HepG2 (cell line): ENCODE results near the gene TESK1. TPM values are rescaled to one million over a fixed set of nuclear protein-coding genes. Genes with fewer than 3 reads are reported as not detected.

Experiments
- GTF2F1 ChIP-seq: fragments of 150-350 bp; IDR thresholded peaks from 2 replicates; pipeline ENCODE4 v1.6.1; 2014; ENCODE audit warnings: low read length
- IKZF1 ChIP-seq: fragments of 450-650 bp; IDR thresholded peaks from 2 replicates; pipeline ENCODE4 v1.7.1; 2016
- MTA1 ChIP-seq: sonication (generic); formaldehyde crosslinking; IDR thresholded peaks from 2 replicates; pipeline ENCODE4 v1.4.0; 2020; ENCODE audit warnings: missing genetic modification reagents, mild to moderate bottlenecking, borderline replicate concordance
- NFKB2 ChIP-seq: sonication (generic); formaldehyde crosslinking; IDR thresholded peaks from 2 replicates; pipeline ENCODE4 v1.4.0; 2020; ENCODE audit warnings: missing genetic modification reagents, borderline replicate concordance
- NFRKB ChIP-seq: fragments of 450-650 bp; IDR thresholded peaks from 2 replicates; pipeline ENCODE4 v1.6.1; 2017
- SIN3A ChIP-seq: IDR thresholded peaks from 2 replicates; pipeline ENCODE4 v1.6.1; 2011; ENCODE audit warnings: low read depth, mild to moderate bottlenecking, control low read depth, low read length, borderline replicate concordance
- TAF1 ChIP-seq: sonication (generic); formaldehyde crosslinking; IDR thresholded peaks from 2 replicates; pipeline ENCODE4 v1.4.0; 2020; ENCODE audit warnings: missing genetic modification reagents
- TBL1XR1 ChIP-seq: fragments of 150-350 bp; IDR thresholded peaks from 2 replicates; pipeline ENCODE4 v1.6.1; 2014; ENCODE audit warnings: borderline replicate concordance, low read length; ENCODE audit not compliant: partially characterized antibody
- ZIK1 ChIP-seq: sonication (generic); formaldehyde crosslinking; IDR thresholded peaks from 2 replicates; pipeline ENCODE4 v1.5.0; 2020; ENCODE audit warnings: mild to moderate bottlenecking, low read depth, missing genetic modification reagents, borderline replicate concordance
- ZKSCAN8 ChIP-seq: IDR thresholded peaks from 2 replicates; pipeline ENCODE4 v1.6.1; 2016; ENCODE audit warnings: borderline replicate concordance, missing genetic modification reagents, missing compliant biosample characterization
- ZNF253 ChIP-seq: sonication (generic); formaldehyde crosslinking; IDR thresholded peaks from 2 replicates; pipeline ENCODE4 v1.8.0; 2022; ENCODE audit warnings: mild to moderate bottlenecking, missing genetic modification reagents, borderline replicate concordance
- ZNF263 ChIP-seq: sonication (generic); formaldehyde crosslinking; IDR thresholded peaks from 2 replicates; pipeline ENCODE4 v1.4.0; 2020; ENCODE audit warnings: missing genetic modification reagents
- ZNF44 ChIP-seq: sonication (generic); formaldehyde crosslinking; IDR thresholded peaks from 2 replicates; pipeline ENCODE4 v1.5.1; 2020; ENCODE audit warnings: mild to moderate bottlenecking, missing genetic modification reagents
- ZNF660 ChIP-seq: sonication (generic); formaldehyde crosslinking; IDR thresholded peaks from 2 replicates; pipeline ENCODE4 v1.5.1; 2020; ENCODE audit warnings: mild to moderate bottlenecking, low read depth, missing genetic modification reagents, borderline replicate concordance
- ZNF891 ChIP-seq: sonication (generic); formaldehyde crosslinking; IDR thresholded peaks from 2 replicates; pipeline ENCODE4 v1.5.0; 2020; ENCODE audit warnings: mild to moderate bottlenecking, missing genetic modification reagents
- polyA plus RNA-seq, 8 experiments: library from polyadenylated mRNA; depleted of rRNA in 3 of 8; stranded (reverse) in 7 of 8; unstranded in 1 of 8; fragments of >200 nt; fragmentation: Illumina TruSeq in 4 of 8; extraction: Trizol in 4 of 8; gene quantifications; 2 replicates each; pipeline versions ENCODE4 v1.2.1 to v1.2.3, GENCODE V29; 2011 to 2016; ENCODE audit warnings: low read depth in 4 of 8, missing spikeins in 1 of 8, mixed read lengths in 1 of 8; ENCODE audit not compliant: insufficient read depth in 1 of 8
- total RNA-seq, 5 experiments: library from RNA; depleted of rRNA; stranded (reverse); fragments of >200 nt; fragmentation: Illumina TruSeq; extraction: Trizol; gene quantifications; 2 replicates each; pipeline ENCODE4 v1.2.3, GENCODE V29; 2016; ENCODE audit warnings: low read depth in 1 of 5
- TF ChIP-seq, protein P1 (sequence below): sonication (generic); formaldehyde crosslinking; IDR thresholded peaks from 2 replicates; pipeline ENCODE4 v1.5.0; 2020; ENCODE audit warnings: missing genetic modification reagents, mild to moderate bottlenecking, borderline replicate concordance
- TF ChIP-seq, protein P2 (sequence below): sonication (generic); formaldehyde crosslinking; IDR thresholded peaks from 2 replicates; pipeline ENCODE4 v1.4.0; 2020; ENCODE audit warnings: missing genetic modification reagents
- TF ChIP-seq, protein P3 (sequence below): sonication (generic); formaldehyde crosslinking; IDR thresholded peaks from 2 replicates; pipeline ENCODE4 v1.4.0; 2020; ENCODE audit warnings: missing genetic modification reagents, mild to moderate bottlenecking, borderline replicate concordance
- TF ChIP-seq, protein P4 (sequence below), 2 experiments: sonication (generic) in 1 of 2; formaldehyde crosslinking in 1 of 2; IDR thresholded peaks; 2 replicates each; pipeline versions ENCODE4 v1.6.1 to v1.9.0; 2014 to 2022; ENCODE audit warnings: antibody characterized with exemption in 1 of 2, borderline replicate concordance in 1 of 2, inconsistent platforms in 1 of 2, low read depth in 1 of 2, missing genetic modification reagents in 1 of 2
- TF ChIP-seq, protein P5 (sequence below): IDR thresholded peaks from 2 replicates; pipeline ENCODE4 v1.6.1; 2016; ENCODE audit warnings: low read depth

Gene TESK1
- total and polyA plus RNA-seq, 2 of the 13 experiments (the other 11 are each of a cell fraction or from before 2014, with no cell fraction given), result 7.3 to 13.6 TPM

DNA sequence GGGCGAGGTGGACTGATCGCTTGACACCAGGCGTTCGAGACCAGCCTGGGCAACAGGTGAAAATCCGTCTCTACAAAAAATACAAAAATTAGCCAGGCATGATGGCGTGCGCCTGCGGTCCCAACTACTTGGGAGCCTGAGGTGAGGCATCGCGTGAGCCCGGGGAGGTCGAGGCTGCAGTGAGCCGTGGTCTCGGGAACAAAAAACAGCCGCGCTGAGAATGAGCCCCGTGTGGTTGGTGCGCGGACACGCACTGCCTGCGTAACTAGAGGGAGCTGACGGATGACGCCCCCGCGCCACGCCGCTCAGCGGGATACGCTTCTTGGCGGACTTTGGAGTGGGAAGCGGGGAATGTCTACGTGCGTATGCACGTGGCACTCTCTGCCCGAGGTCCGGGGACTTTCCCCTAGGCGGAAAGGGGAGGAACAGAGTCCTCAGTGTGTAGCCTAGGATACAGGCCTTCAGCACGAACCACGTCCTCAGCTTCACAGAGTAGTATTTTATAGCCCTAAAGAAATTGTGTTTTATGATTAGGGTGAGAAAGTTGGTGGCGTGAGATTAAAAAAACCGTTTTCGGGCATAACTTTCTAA lies 52.6 kb downstream of the TESK1 start, which contains the start of gene RMRP (continued):
- TF ChIP-seq, protein P1, sequence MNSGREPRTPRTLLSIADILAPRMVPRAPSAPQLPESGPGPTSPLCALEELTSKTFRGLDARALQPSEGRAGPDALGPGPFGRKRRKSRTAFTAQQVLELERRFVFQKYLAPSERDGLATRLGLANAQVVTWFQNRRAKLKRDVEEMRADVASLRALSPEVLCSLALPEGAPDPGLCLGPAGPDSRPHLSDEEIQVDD (CRISPR knock-in tag), result peak; percentile 90; the same call in 1 of the 2 replicates
- TF ChIP-seq SIN3A (peak; percentile 93), IKZF1 (no peak), GTF2F1 (0 out of 2 replicates have a peak, but pooled peaks have one; percentile 11), MTA1 (CRISPR knock-in tag) (peak; percentile 94), ZNF891 (peak; percentile 86; the same call in 1 of the 2 replicates), ZNF660 (CRISPR knock-in tag) (no peak), ZIK1 (peak; percentile 99), TAF1 (CRISPR knock-in tag) (peak; percentile 51), NFKB2 (CRISPR knock-in tag) (peak; percentile 96), ZNF253 (no peak), ZKSCAN8 (CRISPR knock-in tag) (peak; percentile 95), ZNF263 (CRISPR knock-in tag) (peak; percentile 85), TBL1XR1 (no peak), NFRKB (no peak), ZNF44 (peak; percentile 24; the same call in 1 of the 2 replicates)
- TF ChIP-seq, protein P2, sequence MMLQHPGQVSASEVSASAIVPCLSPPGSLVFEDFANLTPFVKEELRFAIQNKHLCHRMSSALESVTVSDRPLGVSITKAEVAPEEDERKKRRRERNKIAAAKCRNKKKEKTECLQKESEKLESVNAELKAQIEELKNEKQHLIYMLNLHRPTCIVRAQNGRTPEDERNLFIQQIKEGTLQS (CRISPR knock-in tag), result peak; percentile 74; the same call in 1 of the 2 replicates
- TF ChIP-seq, protein P3, sequence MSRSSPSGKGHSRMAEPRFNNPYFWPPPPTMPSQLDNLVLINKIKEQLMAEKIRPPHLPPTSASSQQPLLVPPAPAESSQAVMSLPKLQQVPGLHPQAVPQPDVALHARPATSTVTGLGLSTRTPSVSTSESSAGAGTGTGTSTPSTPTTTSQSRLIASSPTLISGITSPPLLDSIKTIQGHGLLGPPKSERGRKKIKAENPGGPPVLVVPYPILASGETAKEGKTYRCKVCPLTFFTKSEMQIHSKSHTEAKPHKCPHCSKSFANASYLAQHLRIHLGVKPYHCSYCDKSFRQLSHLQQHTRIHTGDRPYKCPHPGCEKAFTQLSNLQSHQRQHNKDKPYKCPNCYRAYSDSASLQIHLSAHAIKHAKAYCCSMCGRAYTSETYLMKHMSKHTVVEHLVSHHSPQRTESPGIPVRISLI (CRISPR knock-in tag), result peak; percentile 61; the same call in 1 of the 2 replicates
- TF ChIP-seq, protein P4, sequence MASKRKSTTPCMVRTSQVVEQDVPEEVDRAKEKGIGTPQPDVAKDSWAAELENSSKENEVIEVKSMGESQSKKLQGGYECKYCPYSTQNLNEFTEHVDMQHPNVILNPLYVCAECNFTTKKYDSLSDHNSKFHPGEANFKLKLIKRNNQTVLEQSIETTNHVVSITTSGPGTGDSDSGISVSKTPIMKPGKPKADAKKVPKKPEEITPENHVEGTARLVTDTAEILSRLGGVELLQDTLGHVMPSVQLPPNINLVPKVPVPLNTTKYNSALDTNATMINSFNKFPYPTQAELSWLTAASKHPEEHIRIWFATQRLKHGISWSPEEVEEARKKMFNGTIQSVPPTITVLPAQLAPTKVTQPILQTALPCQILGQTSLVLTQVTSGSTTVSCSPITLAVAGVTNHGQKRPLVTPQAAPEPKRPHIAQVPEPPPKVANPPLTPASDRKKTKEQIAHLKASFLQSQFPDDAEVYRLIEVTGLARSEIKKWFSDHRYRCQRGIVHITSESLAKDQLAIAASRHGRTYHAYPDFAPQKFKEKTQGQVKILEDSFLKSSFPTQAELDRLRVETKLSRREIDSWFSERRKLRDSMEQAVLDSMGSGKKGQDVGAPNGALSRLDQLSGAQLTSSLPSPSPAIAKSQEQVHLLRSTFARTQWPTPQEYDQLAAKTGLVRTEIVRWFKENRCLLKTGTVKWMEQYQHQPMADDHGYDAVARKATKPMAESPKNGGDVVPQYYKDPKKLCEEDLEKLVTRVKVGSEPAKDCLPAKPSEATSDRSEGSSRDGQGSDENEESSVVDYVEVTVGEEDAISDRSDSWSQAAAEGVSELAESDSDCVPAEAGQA (IDR thresholded peaks at IDR 0.05; ENCODE audit: low read depth), result peak; percentile 89
- TF ChIP-seq, protein P4 (CRISPR knock-in tag; IDR thresholded peaks at IDR 0.05; ENCODE audit: borderline replicate concordance), result 0 out of 2 replicates have a peak, but pooled peaks have one; percentile 79
- TF ChIP-seq, protein P5, sequence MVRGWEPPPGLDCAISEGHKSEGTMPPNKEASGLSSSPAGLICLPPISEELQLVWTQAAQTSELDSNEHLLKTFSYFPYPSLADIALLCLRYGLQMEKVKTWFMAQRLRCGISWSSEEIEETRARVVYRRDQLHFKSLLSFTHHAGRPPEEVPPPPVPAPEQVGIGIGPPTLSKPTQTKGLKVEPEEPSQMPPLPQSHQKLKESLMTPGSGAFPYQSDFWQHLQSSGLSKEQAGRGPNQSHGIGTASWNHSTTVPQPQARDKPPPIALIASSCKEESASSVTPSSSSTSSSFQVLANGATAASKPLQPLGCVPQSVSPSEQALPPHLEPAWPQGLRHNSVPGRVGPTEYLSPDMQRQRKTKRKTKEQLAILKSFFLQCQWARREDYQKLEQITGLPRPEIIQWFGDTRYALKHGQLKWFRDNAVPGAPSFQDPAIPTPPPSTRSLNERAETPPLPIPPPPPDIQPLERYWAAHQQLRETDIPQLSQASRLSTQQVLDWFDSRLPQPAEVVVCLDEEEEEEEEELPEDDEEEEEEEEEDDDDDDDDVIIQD (CRISPR knock-in tag), result 0 out of 2 replicates have a peak, but pooled peaks have one; percentile 37
